SJCRH30 (cell line): ENCODE data around the gene TCF7L1. TPM values are rescaled to one million over a fixed set of nuclear protein-coding genes. Genes with fewer than 3 reads are reported as not detected.
A peak's percentile ranks its signal among the peaks of the same experiment; 100 is the strongest.
"Not testable (repeated sequence)": the region's sequence is repeated elsewhere in the genome, so short reads cannot be mapped to it uniquely, and the experiment has no call there.

Source experiments
- DNase-seq, 2 experiments: peaks; one replicate each; pipeline ENCODE4 v3.0.0-alpha.2; 2015 to 2020
- H3K27ac ChIP-seq: fragments of 250-450 bp; sonication (Bioruptor Pico); 2 replicates; pipeline ENCODE4 v1.5.1; 2020; ENCODE audit warnings: mild to moderate bottlenecking, moderate library complexity
- H3K27me3 ChIP-seq: fragments of 250-450 bp; sonication (Bioruptor Pico); 2 replicates; pipeline ENCODE4 v1.5.1; 2020; ENCODE audit warnings: mild to moderate bottlenecking, moderate library complexity
- H3K36me3 ChIP-seq: fragments of 250-450 bp; sonication (Bioruptor Pico); 2 replicates; pipeline ENCODE4 v1.5.1; 2020; ENCODE audit warnings: mild to moderate bottlenecking, moderate library complexity
- H3K4me1 ChIP-seq: fragments of 250-450 bp; sonication (Bioruptor Pico); 2 replicates; pipeline ENCODE4 v1.5.1; 2020; ENCODE audit warnings: mild to moderate bottlenecking, moderate library complexity
- H3K4me3 ChIP-seq: fragments of 250-450 bp; sonication (Bioruptor Pico); 2 replicates; pipeline ENCODE4 v1.5.1; 2020; ENCODE audit warnings: mild to moderate bottlenecking, moderate library complexity
- H3K9me3 ChIP-seq: fragments of 250-450 bp; sonication (Bioruptor Pico); replicated peaks from 2 replicates; pipeline ENCODE4 v1.5.1; 2020; ENCODE audit warnings: mild to moderate bottlenecking, moderate library complexity
- total RNA-seq: library from RNA; depleted of rRNA; stranded (reverse); fragments of >200 nt; shearing (Covaris generic); gene quantifications from 2 replicates; pipeline ENCODE4 v1.2.3, GENCODE V29; 2014

The TCF7L1 gene
- total RNA-seq, 1 experiment from 2014 or later, result 9.2 TPM

DNA sequence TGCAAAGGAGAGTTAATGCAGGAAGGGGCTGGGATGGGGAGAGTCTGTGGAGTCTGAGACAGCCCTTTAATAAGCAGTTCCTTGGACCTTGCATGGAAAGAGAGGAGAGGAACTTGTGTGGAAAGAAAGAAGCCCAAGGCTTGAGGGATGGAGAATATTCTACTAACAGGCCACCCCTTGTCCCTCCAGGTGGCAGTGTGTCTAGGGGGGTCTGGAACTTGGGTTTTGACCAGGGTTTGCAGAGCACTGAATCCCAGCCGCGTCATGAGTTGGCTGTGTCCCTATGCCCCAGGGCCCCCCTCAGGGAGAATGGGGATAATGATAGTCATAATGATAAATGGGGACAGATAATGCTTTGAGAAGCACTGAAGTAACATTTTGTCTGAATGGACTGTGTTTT lies 15.0 kb downstream of the TCF7L1 start:
- no peak for DNase-seq
- H3K9me3 ChIP-seq, result no peaks in the 10 kb centered on the region
- no peak overlapping the region for H3K27ac ChIP-seq
- H3K4me1 ChIP-seq, result peaks cover 2% of the 10 kb centered on the region; the same call in 1 of the 2 replicates
- H3K4me3 ChIP-seq, result no peak overlapping the region
- peaks cover 49% of the 10 kb centered on the region for H3K36me3 ChIP-seq
- no peaks in the 10 kb centered on the region for H3K27me3 ChIP-seq

DNA sequence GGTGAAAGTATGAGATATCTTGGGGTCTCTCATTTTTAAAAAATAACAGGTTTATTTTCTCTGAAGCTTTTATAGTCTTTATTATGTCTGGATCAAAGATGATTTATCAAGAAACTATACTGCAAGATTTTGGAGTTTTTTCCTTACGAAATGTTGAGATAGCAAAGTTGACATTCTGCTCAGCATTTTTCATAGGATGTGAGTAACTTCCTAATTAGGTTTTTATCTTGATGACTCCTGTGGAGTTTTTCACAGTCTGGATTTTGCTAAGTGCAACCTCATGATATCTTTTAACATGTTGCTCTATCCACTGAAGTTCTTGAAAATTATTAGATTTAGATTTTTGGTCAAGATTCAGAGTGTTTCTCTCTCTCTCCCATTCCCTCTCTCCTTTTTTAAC lies 17.8 kb downstream of the TCF7L1 start:
- Histone ChIP-seq H3K27me3 (no peaks in the 10 kb centered on the region), H3K27ac (no peak overlapping the region), H3K36me3 (peaks cover 43% of the 10 kb centered on the region), H3K4me3 (no peak overlapping the region), H3K9me3 (no peaks in the 10 kb centered on the region), H3K4me1 (peaks cover 11% of the 10 kb centered on the region)
- DNase-seq, result no peak

DNA sequence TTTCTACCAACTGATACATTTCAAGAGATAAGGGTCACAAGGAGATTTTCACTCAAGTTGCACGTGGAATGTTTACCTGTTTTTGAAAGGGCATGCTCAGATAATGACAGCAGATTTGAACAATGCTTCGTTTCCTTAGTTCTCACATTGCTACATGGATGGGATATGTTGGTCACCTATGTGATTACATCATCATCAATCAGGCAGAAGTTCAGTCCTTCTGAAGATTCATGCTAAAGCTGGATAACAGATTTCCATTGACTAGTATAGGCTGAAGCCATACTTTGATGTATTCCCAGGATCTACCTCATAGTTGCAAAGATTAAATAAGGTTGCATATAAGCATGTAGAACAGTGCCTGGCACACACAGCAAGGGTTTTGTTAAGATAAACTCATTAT lies 19.7 kb downstream of the TCF7L1 start:
- Histone ChIP-seq H3K36me3 (peaks cover 36% of the 10 kb centered on the region), H3K4me3 (no peak overlapping the region), H3K9me3 (no peaks in the 10 kb centered on the region), H3K27ac (no peak overlapping the region), H3K4me1 (peaks cover 18% of the 10 kb centered on the region), H3K27me3 (no peaks in the 10 kb centered on the region)
- no peak for DNase-seq

DNA sequence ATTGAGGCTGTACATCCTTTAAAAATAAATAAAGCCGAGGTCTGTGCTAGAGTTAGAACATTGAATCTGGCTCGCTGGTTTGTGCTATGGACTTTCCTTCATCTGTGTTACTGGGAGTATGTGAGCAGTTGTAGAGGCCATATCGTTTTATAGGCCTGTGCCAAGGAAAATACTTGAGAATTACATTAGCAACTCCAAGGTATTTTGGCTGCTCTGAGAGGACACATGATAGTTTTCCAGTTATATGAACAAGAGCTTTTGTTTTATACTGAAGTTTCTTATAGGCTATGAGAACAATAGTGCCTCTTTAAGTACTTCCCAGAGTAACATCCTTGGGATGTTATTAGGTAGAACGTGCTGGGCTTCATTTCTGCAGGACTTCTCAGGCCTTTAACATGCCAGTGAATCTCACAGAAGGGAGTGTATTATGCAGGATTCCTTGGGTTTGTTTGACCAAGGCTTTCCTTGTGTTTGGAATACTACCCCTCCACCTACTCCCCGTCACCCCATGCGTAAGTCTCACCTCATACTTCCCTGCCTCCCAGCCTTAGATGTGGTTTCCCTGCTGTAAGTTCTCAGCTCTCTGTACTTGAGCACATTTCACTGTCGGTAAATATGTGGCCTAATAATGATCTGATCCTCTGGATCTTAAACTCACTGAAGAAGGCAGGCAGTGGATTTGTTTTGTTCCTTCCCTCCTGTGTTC lies 21.0 kb downstream of the TCF7L1 start:
- no peak overlapping the region for H3K4me3 ChIP-seq
- no peak for DNase-seq
- no peaks in the 10 kb centered on the region for H3K27me3 ChIP-seq
- H3K4me1 ChIP-seq, result peaks cover 18% of the 10 kb centered on the region
- H3K27ac ChIP-seq, result no peak overlapping the region
- peaks cover 26% of the 10 kb centered on the region for H3K36me3 ChIP-seq
- no peaks in the 10 kb centered on the region for H3K9me3 ChIP-seq

DNA sequence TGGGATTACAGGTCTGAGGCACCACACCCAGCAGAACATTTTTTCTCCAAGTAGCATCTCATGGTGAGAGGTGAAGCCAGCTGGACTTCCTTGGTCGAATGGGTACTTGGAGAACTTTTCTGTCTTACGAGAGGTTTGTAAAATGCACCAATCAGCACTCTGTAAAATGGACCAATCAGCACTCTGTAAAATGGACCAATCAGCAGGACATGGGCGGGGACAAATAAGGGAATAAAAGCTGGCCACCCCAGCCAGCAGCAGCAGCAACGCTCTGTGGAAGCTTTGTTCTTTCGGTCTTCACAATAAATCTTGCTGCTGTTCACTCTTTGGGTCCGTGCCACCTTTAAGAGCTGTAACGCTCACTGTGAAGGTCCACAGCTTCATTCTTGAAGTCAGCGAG lies 21.9 kb downstream of the TCF7L1 start:
- not testable (repeated sequence) for H3K9me3 ChIP-seq, H3K4me3 ChIP-seq, H3K27me3 ChIP-seq, H3K27ac ChIP-seq, DNase-seq
- Histone ChIP-seq H3K4me1 (peaks cover 18% of the 10 kb centered on the region), H3K36me3 (peaks cover 21% of the 10 kb centered on the region)

DNA sequence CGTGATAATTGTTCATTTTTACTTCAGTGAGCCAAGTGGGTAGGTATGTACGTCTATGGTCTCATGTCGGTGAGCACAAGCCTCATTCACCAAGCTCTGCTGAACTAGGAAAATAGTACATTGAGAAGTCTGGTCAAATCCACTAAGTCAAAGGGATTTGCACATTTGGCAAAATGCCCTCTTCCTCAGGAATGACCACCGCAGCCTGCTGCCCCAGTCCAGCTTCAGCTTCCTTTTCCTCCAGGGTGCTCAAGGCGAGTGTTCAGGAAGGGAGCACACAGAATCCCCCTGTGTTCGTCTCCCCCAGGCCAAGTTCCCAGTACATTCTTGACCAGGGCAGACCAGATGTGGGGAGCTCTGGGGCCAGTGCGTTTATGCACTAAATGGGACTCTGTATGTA lies 23.0 kb downstream of the TCF7L1 start:
- Histone ChIP-seq H3K36me3 (peaks cover 21% of the 10 kb centered on the region), H3K27ac (peak overlapping the region; percentile 18; the same call in 1 of the 2 replicates), H3K27me3 (no peaks in the 10 kb centered on the region), H3K4me1 (peaks cover 21% of the 10 kb centered on the region), H3K4me3 (no peak overlapping the region), H3K9me3 (no peaks in the 10 kb centered on the region)
- peak; percentile 78 to 91 for DNase-seq

DNA sequence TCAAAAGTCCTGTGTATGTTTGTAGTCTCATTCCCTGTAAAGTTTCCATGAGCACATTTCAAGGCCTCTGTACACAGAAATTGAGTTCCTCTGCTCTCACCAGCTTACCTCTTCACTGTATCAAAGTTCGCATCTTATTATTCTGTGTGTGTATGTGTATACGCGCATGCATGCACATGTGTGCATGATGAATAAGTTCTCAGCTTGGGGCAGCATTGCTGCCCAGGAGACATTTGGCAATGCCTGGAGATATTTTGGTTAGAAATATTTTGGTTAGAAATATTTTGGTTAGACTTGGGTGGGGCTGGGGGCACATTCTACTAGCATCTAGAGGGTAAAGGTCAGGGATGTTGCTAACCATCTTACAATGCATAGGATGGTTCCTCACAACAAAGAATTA lies 23.4 kb downstream of the TCF7L1 start:
- H3K4me1 ChIP-seq, result peaks cover 26% of the 10 kb centered on the region
- no peak for DNase-seq
- no peak overlapping the region for H3K27ac ChIP-seq

DNA sequence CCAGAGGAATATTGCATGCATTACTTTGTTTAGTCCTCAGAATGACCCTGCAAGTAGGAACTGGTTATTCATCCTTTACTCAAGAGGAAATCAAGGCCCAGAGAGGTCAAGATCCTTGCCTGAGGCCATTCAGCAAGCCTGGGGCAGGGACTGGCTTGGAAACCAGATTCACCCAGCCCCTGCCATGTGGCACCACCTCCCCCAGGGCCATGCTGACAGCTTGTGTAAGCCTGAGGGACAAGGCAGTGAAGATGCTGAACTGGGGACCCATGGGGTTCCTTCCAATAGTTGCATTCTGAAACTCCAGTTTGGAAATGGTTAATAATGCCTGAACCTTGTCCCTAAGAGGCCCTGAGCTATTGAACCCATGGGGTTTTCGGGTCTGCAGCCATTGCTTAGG lies 24.2 kb downstream of the TCF7L1 start:
- Histone ChIP-seq H3K4me3 (no peak overlapping the region), H3K4me1 (peaks cover 33% of the 10 kb centered on the region), H3K27ac (no peak overlapping the region), H3K27me3 (no peaks in the 10 kb centered on the region), H3K9me3 (no peaks in the 10 kb centered on the region), H3K36me3 (peaks cover 18% of the 10 kb centered on the region)
- no peak for DNase-seq

More for the DNA sequence above, 23.4 kb downstream of the TCF7L1 start:
- Histone ChIP-seq H3K9me3 (no peaks in the 10 kb centered on the region), H3K27me3 (no peaks in the 10 kb centered on the region), H3K36me3 (peaks cover 21% of the 10 kb centered on the region), H3K4me3 (no peak overlapping the region)

DNA sequence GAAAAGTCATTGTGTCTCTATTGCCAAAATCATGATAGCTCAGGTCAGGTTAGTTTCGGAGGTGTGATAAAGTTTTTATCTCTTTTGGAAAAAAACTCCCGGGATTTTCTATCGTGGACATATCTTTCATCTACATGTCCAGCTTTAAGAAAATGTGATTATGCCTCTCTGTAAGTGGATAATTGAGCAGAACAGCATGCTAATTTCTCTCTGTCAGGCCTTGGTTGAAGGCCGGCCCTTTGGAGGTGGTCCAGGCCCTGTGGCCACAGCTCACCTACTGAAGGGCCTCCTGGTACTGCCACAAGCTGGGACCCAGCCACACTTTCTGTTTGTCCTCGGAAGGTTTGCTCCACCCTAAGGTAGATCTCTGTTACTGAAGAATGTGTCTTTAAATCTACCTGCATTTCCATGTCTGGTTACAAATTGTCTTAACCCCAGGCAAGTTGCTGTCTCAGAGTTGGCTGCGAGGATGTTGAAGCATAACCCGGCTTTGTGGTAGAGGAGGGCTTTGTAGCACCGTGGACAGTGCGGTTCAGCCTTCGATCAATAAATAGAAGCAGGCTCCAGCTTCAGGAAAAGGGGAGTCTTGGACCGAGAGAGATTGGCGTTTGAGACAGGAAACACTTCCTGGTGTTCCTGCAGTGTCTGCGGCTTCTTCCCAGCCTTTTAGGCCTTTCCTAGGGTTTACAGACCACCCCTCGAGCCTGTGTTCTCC lies 25.5 kb downstream of the TCF7L1 start:
- H3K27me3 ChIP-seq, result no peaks in the 10 kb centered on the region
- DNase-seq, result no peak
- H3K4me1 ChIP-seq, result peaks cover 46% of the 10 kb centered on the region
- no peak overlapping the region for H3K27ac ChIP-seq
- no peak overlapping the region for H3K4me3 ChIP-seq
- no peaks in the 10 kb centered on the region for H3K9me3 ChIP-seq
- H3K36me3 ChIP-seq, result peaks cover 14% of the 10 kb centered on the region

DNA sequence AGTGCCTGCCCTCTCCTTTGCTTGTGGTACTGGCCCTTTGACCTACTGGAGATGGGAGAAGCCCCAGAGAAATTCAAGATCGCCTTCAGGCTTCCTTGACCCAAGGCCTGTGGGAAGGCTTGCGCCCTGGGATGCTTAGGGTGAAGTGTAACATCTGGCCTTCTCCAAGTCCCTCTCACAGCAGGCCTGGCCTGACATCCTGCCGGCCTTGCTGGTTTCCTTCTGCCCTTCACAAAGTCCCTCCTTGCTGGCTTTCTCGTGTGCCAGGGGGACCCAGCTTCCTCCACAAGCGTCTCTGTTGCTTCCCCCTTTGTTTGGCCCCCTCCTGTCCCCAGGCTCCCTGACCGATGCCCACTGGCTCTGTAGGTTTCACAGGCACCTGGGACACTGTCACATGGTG lies 26.4 kb downstream of the TCF7L1 start:
- DNase-seq, result no peak
- Histone ChIP-seq H3K4me3 (no peak overlapping the region), H3K27me3 (no peaks in the 10 kb centered on the region), H3K36me3 (peaks cover 12% of the 10 kb centered on the region), H3K9me3 (no peaks in the 10 kb centered on the region), H3K4me1 (peaks cover 53% of the 10 kb centered on the region), H3K27ac (no peak overlapping the region)

DNA sequence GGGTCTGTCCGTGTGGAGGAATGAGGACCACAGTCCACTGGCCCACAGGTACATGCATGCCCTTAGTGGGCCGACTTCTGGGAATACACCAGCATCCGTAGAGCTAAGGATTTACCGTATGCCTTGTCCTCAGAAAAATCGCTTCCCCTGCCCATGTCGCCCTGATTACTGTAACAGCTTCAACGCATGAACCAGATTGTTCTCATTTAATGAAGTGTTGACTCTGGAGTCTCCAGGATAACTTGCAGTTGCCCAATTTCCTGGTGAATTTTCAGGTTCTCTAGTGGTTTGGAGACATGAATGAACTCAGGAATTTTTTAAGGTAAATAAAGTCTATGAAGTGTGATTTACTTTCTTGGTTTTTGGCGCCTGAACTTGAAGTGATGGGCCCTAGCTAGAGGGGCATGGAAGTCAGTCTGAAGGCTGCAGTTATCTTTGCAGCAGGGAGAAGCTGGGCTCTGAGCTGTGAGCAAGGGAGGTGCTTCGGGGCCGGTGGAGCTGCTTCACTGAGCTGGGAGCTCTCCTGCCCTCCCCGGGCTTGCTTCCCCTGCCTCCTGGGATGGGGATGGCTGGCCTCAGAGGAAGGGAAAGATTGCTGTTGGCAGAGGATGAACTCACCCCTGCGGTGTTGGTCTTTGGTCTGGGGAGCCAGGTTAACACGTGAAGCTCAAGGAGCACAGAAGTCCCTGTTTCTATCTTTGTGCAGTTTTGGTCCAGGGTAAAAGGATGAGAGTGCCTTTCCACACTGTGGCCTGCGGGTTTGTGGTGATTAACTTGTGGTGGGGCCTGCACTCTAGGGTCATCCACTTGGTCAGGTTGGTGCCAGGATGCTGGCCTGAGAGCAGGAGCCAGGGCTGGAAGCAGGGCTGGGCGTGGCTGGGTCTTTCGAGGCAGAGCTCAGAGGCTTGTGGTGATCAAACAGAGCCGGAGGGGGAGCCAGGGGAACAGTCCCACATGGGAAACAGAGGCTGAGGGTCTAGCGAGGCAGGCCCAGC lies 28.1 kb downstream of the TCF7L1 start:
- Histone ChIP-seq H3K4me1 (peaks cover 42% of the 10 kb centered on the region), H3K4me3 (no peak overlapping the region), H3K27ac (no peak overlapping the region), H3K9me3 (no peaks in the 10 kb centered on the region), H3K36me3 (peaks cover 2% of the 10 kb centered on the region; the same call in 1 of the 2 replicates), H3K27me3 (no peaks in the 10 kb centered on the region)
- DNase-seq, result peak; percentile 46 to 53

DNA sequence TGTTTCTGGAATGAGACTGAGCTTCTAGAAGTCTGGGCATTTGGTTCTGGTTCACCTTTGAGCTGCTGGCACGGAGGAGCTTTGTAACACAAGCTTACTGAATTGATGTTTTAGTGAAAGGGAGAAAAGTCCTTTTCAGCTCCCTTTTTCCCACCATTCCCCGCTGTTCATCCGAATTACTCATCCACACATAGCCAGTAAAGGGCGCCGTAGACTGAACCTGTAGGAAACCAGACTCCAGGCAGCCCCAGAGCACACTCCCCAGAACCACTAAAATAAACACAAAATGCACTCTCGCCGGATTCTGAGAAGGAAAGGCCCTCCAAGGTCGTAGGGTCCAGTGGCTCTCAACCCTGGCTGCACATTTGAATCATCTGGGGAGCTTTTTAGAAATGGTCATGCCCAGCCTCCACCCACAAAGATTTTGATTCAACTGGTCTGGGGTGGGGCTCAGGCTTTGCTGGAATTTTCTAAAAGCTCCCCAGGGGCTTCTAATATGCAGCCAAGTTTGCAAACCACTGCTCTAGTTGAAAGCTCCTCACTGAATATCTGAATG lies 29.6 kb downstream of the TCF7L1 start:
- Histone ChIP-seq H3K4me1 (peaks cover 38% of the 10 kb centered on the region), H3K36me3 (peaks cover 5% of the 10 kb centered on the region; the same call in 1 of the 2 replicates), H3K27ac (peak overlapping the region; percentile 21; the same call in 1 of the 2 replicates), H3K9me3 (no peaks in the 10 kb centered on the region), H3K4me3 (no peak overlapping the region), H3K27me3 (no peaks in the 10 kb centered on the region)
- DNase-seq, result peak; percentile 52 to 70

DNA sequence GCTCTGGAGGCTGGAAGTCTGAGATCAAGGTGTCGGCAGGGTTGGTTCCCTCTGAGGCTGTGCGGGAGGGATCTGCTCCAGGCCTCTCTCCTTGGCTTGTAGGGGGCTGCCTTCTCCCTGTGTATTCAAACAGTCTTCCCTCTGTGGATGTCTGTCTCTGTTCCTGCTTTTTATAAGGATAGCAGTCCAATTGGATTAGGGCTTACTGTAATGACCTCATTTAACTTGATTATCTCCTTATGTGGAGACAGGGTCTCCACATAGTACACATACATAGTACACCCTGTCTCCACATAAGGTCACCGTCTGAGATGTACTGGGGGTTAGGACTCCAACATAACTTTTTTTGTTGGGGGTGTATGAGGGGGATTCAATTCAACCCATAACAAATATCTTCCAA lies 30.5 kb downstream of the TCF7L1 start:
- DNase-seq, result no peak
- Histone ChIP-seq H3K27me3 (no peaks in the 10 kb centered on the region), H3K27ac (peak overlapping the region; percentile 21; the same call in 1 of the 2 replicates), H3K4me1 (peaks cover 38% of the 10 kb centered on the region), H3K36me3 (peaks cover 5% of the 10 kb centered on the region; the same call in 1 of the 2 replicates), H3K4me3 (no peak overlapping the region), H3K9me3 (no peaks in the 10 kb centered on the region)

DNA sequence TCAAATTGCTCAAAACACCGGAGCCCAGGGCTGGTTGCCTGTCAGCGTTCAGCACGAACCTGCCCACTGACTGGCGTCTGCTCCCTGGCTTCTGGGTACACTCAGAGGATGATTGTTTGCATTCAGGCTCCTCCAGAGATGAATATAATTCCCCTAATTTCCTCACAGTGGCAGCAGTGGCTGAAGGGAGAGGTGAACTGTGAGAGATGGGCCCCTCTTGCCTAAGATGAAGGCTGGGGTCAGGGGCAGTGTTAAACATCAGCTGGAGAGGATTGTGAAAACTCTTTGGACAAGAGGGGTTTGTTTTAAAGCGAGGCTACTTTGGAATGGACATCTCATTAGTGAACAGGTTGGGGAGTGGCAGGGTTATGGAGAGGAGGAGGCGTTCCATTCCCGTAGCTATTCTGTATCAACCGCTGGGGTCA lies 31.0 kb downstream of the TCF7L1 start:
- no peaks in the 10 kb centered on the region for H3K9me3 ChIP-seq
- no peak for DNase-seq
- no peaks in the 10 kb centered on the region for H3K27me3 ChIP-seq
- no peak overlapping the region for H3K27ac ChIP-seq
- H3K36me3 ChIP-seq, result peaks cover 5% of the 10 kb centered on the region; the same call in 1 of the 2 replicates
- no peak overlapping the region for H3K4me3 ChIP-seq
- peaks cover 38% of the 10 kb centered on the region for H3K4me1 ChIP-seq
